Spleen (tissue), 7 donors: Measurements from ENCODE around the gene ERO1B.

Experiments
- CTCF ChIP-seq, 11 experiments: fragments of 200-600 bp in 7 of 11; fragments of 450-650 bp in 4 of 11; sonication (generic) in 4 of 11; IDR thresholded peaks in 8 of 11; conservative IDR thresholded peaks in 3 of 11; 1 replicate in 7 of 11; 2 replicates in 4 of 11; pipeline versions ENCODE4 v1.4.0 to v1.8.0; 2016 to 2021; ENCODE audit warnings: antibody characterized with exemption in 11 of 11, inconsistent platforms in 4 of 11, mild to moderate bottlenecking in 1 of 11
- POLR2A ChIP-seq, 3 donors: fragments of 450-650 bp; IDR thresholded peaks; one replicate each; pipeline ENCODE4 v1.5.1; 2017; ENCODE audit warnings: antibody characterized with exemption in 3 of 3, mild to moderate bottlenecking in 1 of 3
- donor health status: DM: no; HTN: no; CAD: no; lungs with moderate emphysema.
- donor health status: DM: no; HTN: no; CAD: no.
- donor health status: DM: no; HTN: no; CAD: no.

GRCh38 chr1:236275061-236275460 lies 6.7 kb downstream of the ERO1B start:
- no peak for TF ChIP-seq CTCF (IDR thresholded peaks at IDR 0.05 in 8 of 11, conservative IDR thresholded peaks at IDR 0.05 in 3 of 11)
- TF ChIP-seq POLR2A (IDR thresholded peaks at IDR 0.05): no peak
